Chondrocyte (in vitro differentiated cells): Measurements from ENCODE around the gene DISC1. TPM values are rescaled to one million over a fixed set of nuclear protein-coding genes. Genes with fewer than 3 reads are reported as not detected.

ENCODE experiments used
- DNase-seq: peaks from one replicate; pipeline ENCODE4 v3.0.0; 2021; ENCODE audit warnings: mixed read lengths, low spot score
- H3K27ac Mint-ChIP-seq: one replicate; pipeline ENCODE4 v1.8.0; 2021; ENCODE audit warnings: mild to moderate bottlenecking, moderate library complexity, mixed read lengths; ENCODE audit not compliant: unreplicated experiment
- H3K27me3 Mint-ChIP-seq: 2 replicates; pipeline ENCODE4 v1.8.0; 2021; ENCODE audit warnings: low read depth, mixed read lengths
- H3K36me3 Mint-ChIP-seq: 2 replicates; pipeline ENCODE4 v1.8.0; 2021; ENCODE audit warnings: low read depth, mixed read lengths
- H3K4me1 Mint-ChIP-seq: 2 replicates; pipeline ENCODE4 v1.8.0; 2021; ENCODE audit warnings: low read depth, mild to moderate bottlenecking, mixed read lengths
- H3K4me3 Mint-ChIP-seq: one replicate; pipeline ENCODE4 v1.8.0; 2021; ENCODE audit warnings: mild to moderate bottlenecking, moderate library complexity, mixed read lengths; ENCODE audit not compliant: unreplicated experiment
- H3K9me3 Mint-ChIP-seq: 2 replicates; pipeline ENCODE4 v1.8.0; 2021; ENCODE audit warnings: low read depth, mixed read lengths
- total RNA-seq: library from RNA; stranded (reverse); gene quantifications from 3 replicates; pipeline ENCODE4 v1.2.1, GENCODE V29; 2021
- TF ChIP-seq, protein P1 (sequence below): fragments of 200-600 bp; sonication (generic); IDR thresholded peaks from 2 replicates; pipeline ENCODE4 v1.5.0; 2021; ENCODE audit warnings: antibody characterized with exemption, mild to moderate bottlenecking, moderate library complexity

DISC1 gene
- total RNA-seq, 1 donor from 2014 or later: 5.0 TPM

DNA sequence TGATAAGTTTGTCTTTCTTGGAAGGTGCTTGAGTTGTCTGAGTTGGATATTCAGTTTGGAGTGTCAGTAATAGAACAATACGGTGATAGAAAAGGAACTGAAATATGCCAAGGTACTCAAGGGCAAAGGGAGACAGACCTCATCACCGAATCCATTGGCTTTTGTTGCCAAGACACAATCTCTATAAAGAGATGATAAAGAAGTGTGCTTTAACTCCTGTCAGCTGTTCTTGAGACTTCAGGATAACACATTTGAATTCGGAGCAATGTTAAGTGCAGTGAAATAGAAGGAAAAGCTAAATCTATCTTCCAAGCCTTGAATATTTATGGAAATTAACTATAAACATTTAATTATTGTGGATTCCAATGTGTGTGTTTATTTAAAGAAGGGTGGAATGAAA lies 194.7 kb downstream of the DISC1 start:
- H3K4me3 Mint-ChIP-seq: no peak overlapping the region
- no peaks in the 10 kb centered on the region for H3K36me3 Mint-ChIP-seq

DNA sequence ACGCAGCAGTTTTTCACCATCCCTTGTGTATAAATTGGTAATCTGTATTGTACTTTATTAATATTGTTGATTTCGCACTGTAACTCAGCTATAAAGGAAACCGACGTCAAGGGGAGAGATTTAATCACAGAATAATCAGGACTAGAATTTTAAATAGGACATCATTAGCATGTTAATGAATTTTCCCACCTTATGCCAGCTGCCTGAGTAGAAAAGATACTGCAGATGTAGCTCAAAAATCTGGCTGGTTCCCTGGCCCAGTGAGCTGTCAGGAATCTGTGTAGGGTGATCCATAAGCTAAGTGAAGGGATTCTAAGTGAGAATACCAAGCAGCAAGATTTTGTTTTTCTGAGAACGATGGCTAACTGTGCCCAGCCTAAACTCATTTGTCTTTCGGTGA lies 195.5 kb downstream of the DISC1 start:
- no peak overlapping the region for H3K4me3 Mint-ChIP-seq
- H3K9me3 Mint-ChIP-seq: no peaks in the 10 kb centered on the region

More for the DNA sequence above, 194.7 kb downstream of the DISC1 start:
- H3K9me3 Mint-ChIP-seq: no peaks in the 10 kb centered on the region
- no peaks in the 10 kb centered on the region for H3K27me3 Mint-ChIP-seq
- DNase-seq: no peak
- no peak overlapping the region for H3K27ac Mint-ChIP-seq
- TF ChIP-seq, protein P1, sequence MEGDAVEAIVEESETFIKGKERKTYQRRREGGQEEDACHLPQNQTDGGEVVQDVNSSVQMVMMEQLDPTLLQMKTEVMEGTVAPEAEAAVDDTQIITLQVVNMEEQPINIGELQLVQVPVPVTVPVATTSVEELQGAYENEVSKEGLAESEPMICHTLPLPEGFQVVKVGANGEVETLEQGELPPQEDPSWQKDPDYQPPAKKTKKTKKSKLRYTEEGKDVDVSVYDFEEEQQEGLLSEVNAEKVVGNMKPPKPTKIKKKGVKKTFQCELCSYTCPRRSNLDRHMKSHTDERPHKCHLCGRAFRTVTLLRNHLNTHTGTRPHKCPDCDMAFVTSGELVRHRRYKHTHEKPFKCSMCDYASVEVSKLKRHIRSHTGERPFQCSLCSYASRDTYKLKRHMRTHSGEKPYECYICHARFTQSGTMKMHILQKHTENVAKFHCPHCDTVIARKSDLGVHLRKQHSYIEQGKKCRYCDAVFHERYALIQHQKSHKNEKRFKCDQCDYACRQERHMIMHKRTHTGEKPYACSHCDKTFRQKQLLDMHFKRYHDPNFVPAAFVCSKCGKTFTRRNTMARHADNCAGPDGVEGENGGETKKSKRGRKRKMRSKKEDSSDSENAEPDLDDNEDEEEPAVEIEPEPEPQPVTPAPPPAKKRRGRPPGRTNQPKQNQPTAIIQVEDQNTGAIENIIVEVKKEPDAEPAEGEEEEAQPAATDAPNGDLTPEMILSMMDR: no peak
- peaks cover 17% of the 10 kb centered on the region for H3K4me1 Mint-ChIP-seq

DNA sequence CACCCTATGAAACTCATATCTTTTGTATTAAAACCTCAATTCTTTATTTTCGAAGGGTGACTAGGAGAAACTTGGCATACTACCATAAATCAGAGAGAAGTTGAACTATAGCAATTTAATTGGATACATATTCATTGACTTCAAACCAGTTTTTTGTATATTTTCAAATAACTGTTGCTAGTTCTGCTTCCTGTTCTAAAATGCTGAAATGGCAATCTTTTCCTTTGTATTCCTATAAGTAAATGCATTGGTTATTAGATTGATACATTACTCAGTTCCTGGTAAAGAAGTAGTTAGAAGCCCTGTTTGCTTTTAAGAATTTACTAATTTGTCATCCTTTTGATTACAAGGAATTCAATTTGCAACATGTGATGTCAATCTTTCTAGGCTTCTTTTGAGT lies 200.0 kb downstream of the DISC1 start:
- peaks cover 44% of the 10 kb centered on the region for H3K4me1 Mint-ChIP-seq
- no peak overlapping the region for H3K4me3 Mint-ChIP-seq
- H3K27me3 Mint-ChIP-seq: no peaks in the 10 kb centered on the region
- H3K36me3 Mint-ChIP-seq: no peaks in the 10 kb centered on the region
- TF ChIP-seq, protein P1: no peak
- DNase-seq: no peak
- no peak overlapping the region for H3K27ac Mint-ChIP-seq
- H3K9me3 Mint-ChIP-seq: no peaks in the 10 kb centered on the region

More for the DNA sequence above, 195.5 kb downstream of the DISC1 start:
- H3K27ac Mint-ChIP-seq: no peak overlapping the region
- no peaks in the 10 kb centered on the region for H3K27me3 Mint-ChIP-seq
- TF ChIP-seq, protein P1: no peak
- no peak for DNase-seq
- H3K36me3 Mint-ChIP-seq: no peaks in the 10 kb centered on the region
- peaks cover 17% of the 10 kb centered on the region for H3K4me1 Mint-ChIP-seq

DNA sequence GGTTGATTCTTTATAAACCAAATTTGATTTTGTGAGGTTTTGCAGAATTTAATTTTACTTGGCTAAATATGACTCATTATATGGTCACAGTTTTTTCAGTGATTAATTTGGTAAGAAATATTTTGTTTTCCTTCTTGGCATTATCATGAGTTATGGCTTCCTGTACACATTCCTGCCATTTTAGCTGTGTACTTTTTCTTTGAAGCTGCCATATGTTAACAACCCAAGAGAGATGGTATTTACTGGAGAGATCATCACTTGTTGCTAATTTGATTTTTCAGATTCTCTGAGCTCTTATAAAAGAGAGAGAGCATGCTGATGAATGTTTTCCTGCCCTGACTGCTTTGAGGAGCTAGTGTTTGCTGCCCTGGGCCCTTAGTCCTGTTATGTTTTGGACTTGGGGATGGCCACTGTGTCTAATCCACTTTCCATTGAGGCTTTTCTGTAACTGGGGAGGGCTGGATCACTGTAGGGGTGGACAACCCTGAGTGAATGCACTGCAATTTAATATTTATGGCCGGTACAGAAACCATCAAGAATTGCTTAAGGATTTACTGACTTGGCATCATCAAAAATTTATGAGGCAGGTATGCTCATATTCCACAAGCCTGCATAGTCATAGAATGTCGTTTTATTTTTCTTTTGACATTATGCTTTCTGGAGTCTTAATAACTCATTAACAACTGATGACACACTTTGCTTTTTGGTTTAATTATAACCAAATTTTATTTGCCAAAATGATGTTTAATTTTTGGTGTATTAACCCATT lies 200.9 kb downstream of the DISC1 start:
- Mint-ChIP-seq H3K36me3 (no peaks in the 10 kb centered on the region), H3K27ac (peak overlapping the region; percentile 93), H3K27me3 (no peaks in the 10 kb centered on the region), H3K4me1 (peaks cover 54% of the 10 kb centered on the region), H3K9me3 (no peaks in the 10 kb centered on the region), H3K4me3 (no peak overlapping the region)
- TF ChIP-seq, protein P1: no peak
- no peak for DNase-seq

DNA sequence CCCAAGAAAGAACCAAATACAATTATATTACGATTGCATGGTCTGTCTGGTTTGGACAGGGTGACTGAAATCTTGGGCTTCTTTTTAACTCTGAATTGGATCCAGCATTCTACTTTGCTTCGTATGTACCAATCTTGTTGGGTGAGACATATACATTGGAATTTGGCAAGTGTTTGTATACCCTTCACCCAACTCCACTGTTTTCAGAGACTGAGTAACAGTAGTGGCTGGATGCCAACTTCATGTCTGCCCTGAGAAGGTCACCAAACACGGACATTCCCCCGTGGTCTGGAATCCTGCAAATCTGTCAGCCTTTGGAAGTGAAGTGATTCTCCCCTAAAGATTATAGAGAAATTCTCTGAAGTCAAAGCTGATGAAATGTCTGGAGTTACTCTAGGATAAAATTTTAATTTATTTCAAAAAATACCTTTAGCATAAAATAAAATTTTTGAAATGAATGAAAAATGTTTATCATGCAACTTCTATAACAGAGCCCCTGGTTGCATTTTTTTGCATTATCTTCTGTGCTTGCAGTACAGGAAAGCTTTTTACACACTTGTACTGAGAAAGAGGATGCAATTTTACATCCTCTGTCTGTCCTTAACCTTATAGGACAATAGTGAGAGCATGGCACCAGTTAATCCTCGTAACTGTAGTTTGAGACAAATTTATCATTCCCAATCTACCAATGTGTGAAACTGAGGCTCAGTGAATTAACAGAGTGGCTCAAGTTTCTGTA lies 201.8 kb downstream of the DISC1 start:
- no peak for DNase-seq
- H3K4me1 Mint-ChIP-seq: peaks cover 57% of the 10 kb centered on the region
- no peaks in the 10 kb centered on the region for H3K9me3 Mint-ChIP-seq
- no peaks in the 10 kb centered on the region for H3K36me3 Mint-ChIP-seq
- H3K27me3 Mint-ChIP-seq: no peaks in the 10 kb centered on the region
- H3K27ac Mint-ChIP-seq: peak overlapping the region; percentile 93
- H3K4me3 Mint-ChIP-seq: peak overlapping the region; percentile 31
- TF ChIP-seq, protein P1: no peak
